HEK293T (cell line): ENCODE results near the gene ADGRA3.

Experiments
- SP1 ChIP-seq: fragments of 450-650 bp; IDR thresholded peaks from 2 replicates; pipeline ENCODE4 v1.6.1; 2017
- SUZ12 ChIP-seq: fragments of 450-650 bp; IDR thresholded peaks from 2 replicates; pipeline ENCODE4 v1.6.1; 2016; ENCODE audit warnings: mild to moderate bottlenecking
- TARDBP ChIP-seq: fragments of 450-650 bp; IDR thresholded peaks from 2 replicates; pipeline ENCODE4 v1.6.1; 2016

DNA sequence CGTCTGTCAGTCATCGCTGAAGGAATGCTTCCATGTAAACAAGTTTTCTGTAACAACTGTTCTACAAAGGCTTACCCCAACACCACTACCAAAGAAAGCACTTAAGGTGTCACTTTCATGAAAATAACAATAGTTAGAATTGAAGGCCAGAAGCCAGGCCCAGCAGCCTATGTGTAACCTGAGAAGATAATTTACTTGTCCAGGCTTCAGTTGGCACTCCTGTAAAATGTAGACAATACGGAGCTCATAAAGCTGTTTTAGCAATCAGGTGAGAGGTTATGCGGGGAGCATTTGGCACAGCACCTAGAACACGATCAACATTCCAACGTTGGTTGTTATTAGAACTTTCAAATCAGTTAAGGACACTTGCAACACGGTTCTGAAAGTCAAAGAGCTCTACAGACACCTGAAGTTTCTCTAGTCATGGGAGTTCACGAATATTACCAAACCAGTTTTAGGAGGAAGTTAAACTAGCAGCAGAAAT lies 15.7 kb downstream of the ADGRA3 start:
- TF ChIP-seq TARDBP (no peak), SP1 (no peak), SUZ12 (no peak)
